Thymus (tissue), 11 donors: ENCODE results near the gene NEIL3. TPM values are rescaled to one million over a fixed set of nuclear protein-coding genes. Genes with fewer than 3 reads are reported as not detected.

Source experiments
- DNase-seq, 9 donors: peaks; one replicate each; pipeline ENCODE4 v3.0.0-alpha.2; 2013; ENCODE audit warnings: low spot score in 9 of 9, low read depth in 6 of 9, missing footprints in 1 of 9
- H3K27ac ChIP-seq, 2 donors: one replicate each; pipeline ENCODE4 v1.5.1; 2013; ENCODE audit warnings: control low read depth in 1 of 2, low read depth in 1 of 2, low read length in 1 of 2, mild to moderate bottlenecking in 1 of 2, moderate library complexity in 1 of 2
- H3K27me3 ChIP-seq, 2 donors: one replicate each; pipeline ENCODE4 v1.5.1; 2013; ENCODE audit warnings: low read length in 1 of 2; ENCODE audit not compliant: control insufficient read depth in 2 of 2, insufficient read depth in 1 of 2
- H3K36me3 ChIP-seq, 2 donors: one replicate each; pipeline ENCODE4 v1.5.1; 2013; ENCODE audit warnings: low read length in 1 of 2, mild to moderate bottlenecking in 1 of 2, moderate library complexity in 1 of 2; ENCODE audit not compliant: control insufficient read depth in 2 of 2, insufficient read depth in 2 of 2
- H3K4me1 ChIP-seq, 2 donors: one replicate each; pipeline ENCODE4 v1.5.1; 2013; ENCODE audit warnings: low read length in 2 of 2; ENCODE audit not compliant: control insufficient read depth in 2 of 2, insufficient read depth in 2 of 2
- H3K4me3 ChIP-seq, 2 donors: one replicate each; pipeline ENCODE4 v1.5.1; 2013; ENCODE audit warnings: low read length in 2 of 2, control low read depth in 1 of 2, mild to moderate bottlenecking in 1 of 2
- H3K9me3 ChIP-seq, 2 donors: one replicate each; pipeline ENCODE4 v1.5.1; 2013; ENCODE audit warnings: low read length in 1 of 2, mild to moderate bottlenecking in 1 of 2; ENCODE audit not compliant: control insufficient read depth in 2 of 2, insufficient read depth in 1 of 2
- WGBS: extraction: QIAGEN DNeasy Blood & Tissue Kit; methylation state at CpG from one replicate; pipeline ENCODE4 v1.1.7; 2013; 5-methylcytosine and 5-hydroxymethylcytosine counted together
- polyA plus RNA-seq: library from polyadenylated mRNA; stranded (reverse); fragments of 200-250 nt; gene quantifications from one replicate; pipeline ENCODE4 v1.2.3, GENCODE V29; 2013
- total RNA-seq: library from RNA; stranded (reverse); fragments of 120-200 nt; gene quantifications from one replicate; pipeline ENCODE4 v1.2.4, GENCODE V29; 2013
- donor health status: healthy.

Gene NEIL3
- total and polyA plus RNA-seq, 2 donors: 3.6 to 44.9 TPM

DNA sequence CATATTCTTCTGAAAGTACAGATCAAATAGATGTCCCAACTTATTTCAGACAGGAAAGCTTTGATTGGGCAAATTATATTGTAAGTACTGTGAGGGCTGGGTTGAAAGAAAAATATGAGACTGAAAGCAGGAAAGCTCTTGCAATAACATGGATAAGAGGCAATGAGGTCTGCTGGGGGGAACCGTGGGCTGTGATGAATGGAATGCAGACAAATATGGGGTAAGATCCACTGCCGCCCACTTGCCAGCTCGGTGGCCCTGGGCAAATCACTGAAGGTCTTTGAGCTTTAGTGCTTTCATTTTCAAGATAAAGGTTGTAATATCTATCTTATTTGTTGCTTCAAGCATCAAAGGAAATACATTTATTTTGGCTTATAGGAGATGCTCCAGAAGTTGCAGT is 81.6 kb downstream of the NEIL3 start:
- 90% methylated on average over 3 of the region's 3 CpGs for WGBS
- Histone ChIP-seq H3K27me3 (no peaks in the 10 kb centered on the region), H3K4me1 (peaks cover 5 to 10% of the 10 kb centered on the region in 2 donors), H3K27ac (no peak overlapping the region), H3K36me3 (no peaks in the 10 kb centered on the region), H3K9me3 (no peaks in the 10 kb centered on the region), H3K4me3 (no peak overlapping the region)
- DNase-seq: no peak

DNA sequence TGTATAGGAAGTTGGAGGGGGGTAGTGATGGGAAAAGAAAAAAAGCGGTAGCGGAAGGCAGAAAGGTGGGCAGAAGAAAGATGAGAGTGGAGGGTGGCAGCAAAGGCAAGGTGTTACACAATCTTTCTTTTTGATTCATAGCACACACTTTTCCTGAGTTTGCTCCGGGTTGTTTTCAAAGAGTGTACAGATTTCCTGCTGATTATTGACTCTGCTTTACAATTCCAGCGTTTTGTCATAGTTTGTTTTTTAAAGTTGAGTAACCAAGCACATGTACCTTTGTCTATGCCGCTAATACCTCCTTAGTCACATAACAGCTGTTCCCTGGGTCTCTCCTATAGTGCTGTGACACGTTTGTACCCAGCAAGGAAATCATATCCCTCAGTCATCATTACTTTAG is 82.3 kb downstream of the NEIL3 start:
- WGBS: 90% methylated on average over 6 of the region's 6 CpGs
- no peak overlapping the region for H3K27ac ChIP-seq
- no peak overlapping the region for H3K4me3 ChIP-seq
- DNase-seq: no peak
- H3K36me3 ChIP-seq: no peaks in the 10 kb centered on the region
- no peaks in the 10 kb centered on the region for H3K27me3 ChIP-seq
- H3K9me3 ChIP-seq: no peaks in the 10 kb centered on the region
- peaks cover 5 to 10% of the 10 kb centered on the region in 2 donors for H3K4me1 ChIP-seq

DNA sequence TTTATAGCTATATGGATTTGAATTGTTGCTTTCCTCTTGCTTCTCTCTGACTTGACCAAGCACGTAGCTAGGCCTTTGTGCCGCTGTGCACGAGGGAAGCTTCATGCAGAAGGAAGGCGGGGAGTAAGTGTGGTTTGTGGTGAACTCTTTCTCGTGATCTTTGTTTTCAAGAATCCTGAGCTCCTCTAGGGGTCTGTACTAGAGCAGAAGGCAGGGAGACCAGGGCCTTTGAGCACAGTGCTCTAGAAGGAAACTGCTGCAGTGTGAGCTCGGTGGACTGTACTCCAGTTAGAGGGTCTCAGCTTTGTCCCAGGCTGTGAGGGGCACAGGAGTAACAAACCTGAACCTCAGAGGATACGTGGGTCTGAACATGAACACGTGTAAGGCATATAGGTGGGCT is 83.6 kb downstream of the NEIL3 start:
- Histone ChIP-seq H3K4me1 (peaks cover 5 to 10% of the 10 kb centered on the region in 2 donors), H3K36me3 (no peaks in the 10 kb centered on the region), H3K9me3 (no peaks in the 10 kb centered on the region), H3K4me3 (no peak overlapping the region), H3K27me3 (no peaks in the 10 kb centered on the region), H3K27ac (peak overlapping the region in 1 of 2 donors; percentile 15)
- DNase-seq: peak; percentile 25 to 82 (median 45)
- 12% methylated on average over 8 of the region's 8 CpGs for WGBS

DNA sequence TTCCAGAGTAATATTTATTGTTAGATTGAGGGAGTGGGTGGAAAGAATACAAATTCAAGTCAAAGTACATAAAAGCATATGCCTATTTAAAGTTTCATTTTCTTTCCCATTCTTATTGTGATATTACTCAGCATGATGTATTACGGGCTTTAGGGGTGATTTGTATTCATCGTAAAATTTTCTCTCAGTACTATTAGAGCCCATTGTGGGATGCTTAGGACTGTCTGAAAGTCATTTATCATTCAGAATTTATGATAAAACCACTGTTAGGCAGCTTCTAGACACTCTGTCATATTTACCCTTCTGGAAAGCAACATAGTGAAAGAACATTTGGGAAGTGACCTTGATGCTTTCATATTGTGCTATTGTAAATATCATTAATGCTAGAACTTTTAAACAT is 86.7 kb downstream of the NEIL3 start:
- no peaks in the 10 kb centered on the region for H3K27me3 ChIP-seq
- H3K4me1 ChIP-seq: peaks cover 5 to 10% of the 10 kb centered on the region in 2 donors
- no peak overlapping the region for H3K4me3 ChIP-seq
- H3K36me3 ChIP-seq: no peaks in the 10 kb centered on the region
- no peak for DNase-seq
- WGBS: 92% methylated on average over 2 of the region's 2 CpGs
- H3K9me3 ChIP-seq: no peaks in the 10 kb centered on the region
- no peak overlapping the region for H3K27ac ChIP-seq

DNA sequence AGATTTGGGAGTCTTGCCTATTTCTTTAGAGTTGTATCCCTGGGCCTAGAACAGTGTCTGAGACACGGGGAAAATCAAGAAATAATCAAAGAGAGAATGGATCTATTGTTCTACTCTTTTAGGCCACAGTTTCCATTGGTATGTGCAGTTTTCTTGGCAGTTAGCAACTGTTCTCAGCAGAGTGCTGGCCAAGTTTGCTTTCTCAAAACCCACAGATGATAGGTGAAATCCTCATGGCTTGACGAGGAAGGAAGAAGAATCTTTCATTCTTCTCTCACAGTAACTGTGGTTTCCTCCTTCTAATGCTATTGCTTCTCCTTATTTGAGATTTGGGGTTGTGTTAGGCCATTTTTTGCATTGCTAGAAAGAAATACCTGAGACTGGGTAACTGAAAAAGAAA is 90.4 kb downstream of the NEIL3 start:
- Histone ChIP-seq H3K4me1 (no peaks in the 10 kb centered on the region), H3K27me3 (no peaks in the 10 kb centered on the region), H3K36me3 (no peaks in the 10 kb centered on the region), H3K27ac (no peak overlapping the region), H3K9me3 (no peaks in the 10 kb centered on the region), H3K4me3 (no peak overlapping the region)
- WGBS: 64% methylated on average over 2 of the region's 2 CpGs
- no peak for DNase-seq

DNA sequence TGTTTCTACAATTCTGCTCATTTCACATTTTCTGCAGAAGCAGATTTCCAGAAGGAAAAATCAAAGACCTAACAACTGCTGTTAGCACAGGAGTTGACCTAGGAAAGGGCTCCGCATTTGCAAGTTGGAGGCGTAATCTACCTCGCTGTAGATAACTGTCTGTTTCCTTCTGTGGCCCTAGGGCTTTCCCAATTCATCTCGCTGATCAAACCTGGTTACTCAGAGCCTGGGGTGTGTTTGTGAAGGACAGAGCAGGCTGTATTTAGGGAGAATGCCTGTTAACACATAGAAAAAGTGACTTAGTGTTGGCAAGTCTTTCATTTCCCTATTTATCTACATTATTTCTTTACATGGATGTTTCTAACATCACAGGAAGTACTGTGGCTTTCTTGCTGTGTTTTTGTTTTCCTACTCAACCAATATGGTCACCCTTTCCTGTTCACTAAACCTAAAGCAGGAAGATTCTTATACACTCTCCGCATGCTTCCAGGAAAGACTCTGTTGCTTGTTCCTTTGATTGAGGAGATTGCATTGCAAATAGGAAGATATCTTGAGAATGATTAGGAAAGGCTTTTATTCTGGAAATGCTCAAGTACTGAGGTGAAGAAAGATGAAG is 92.1 kb downstream of the NEIL3 start:
- peak in 1 of 9 donors; percentile 31 for DNase-seq
- Histone ChIP-seq H3K9me3 (no peaks in the 10 kb centered on the region), H3K27me3 (no peaks in the 10 kb centered on the region), H3K36me3 (no peaks in the 10 kb centered on the region), H3K27ac (peak overlapping the region in 1 of 2 donors; percentile 5), H3K4me1 (no peaks in the 10 kb centered on the region), H3K4me3 (no peak overlapping the region)
- 82% methylated on average over 5 of the region's 5 CpGs for whole genome bisulfite sequencing

DNA sequence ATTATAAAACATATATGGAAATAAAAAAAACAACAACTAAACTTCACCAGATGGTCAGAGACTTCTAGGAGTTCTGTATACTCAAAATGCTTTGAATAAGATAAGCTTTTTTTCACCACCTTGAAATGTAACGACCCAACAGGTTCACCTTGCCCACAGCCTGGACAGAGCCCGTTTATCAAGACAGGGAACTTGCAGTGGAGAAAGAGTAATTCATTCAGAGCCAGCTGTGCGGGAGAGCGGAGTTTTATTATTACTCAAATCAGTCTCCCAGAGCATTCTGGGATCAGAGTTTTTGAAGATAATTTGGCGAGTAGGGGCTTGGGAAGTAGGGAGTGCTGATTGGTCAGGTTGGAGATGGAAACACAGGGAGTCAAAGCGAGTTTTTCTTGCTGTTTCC is 94.1 kb downstream of the NEIL3 start:
- Histone ChIP-seq H3K9me3 (peaks cover 0 to 5% of the 10 kb centered on the region in 2 donors), H3K4me1 (no peaks in the 10 kb centered on the region), H3K27ac (no peak overlapping the region), H3K36me3 (no peaks in the 10 kb centered on the region), H3K4me3 (no peak overlapping the region), H3K27me3 (no peaks in the 10 kb centered on the region)
- no peak for DNase-seq
- WGBS: 94% methylated on average over 6 of the region's 6 CpGs

DNA sequence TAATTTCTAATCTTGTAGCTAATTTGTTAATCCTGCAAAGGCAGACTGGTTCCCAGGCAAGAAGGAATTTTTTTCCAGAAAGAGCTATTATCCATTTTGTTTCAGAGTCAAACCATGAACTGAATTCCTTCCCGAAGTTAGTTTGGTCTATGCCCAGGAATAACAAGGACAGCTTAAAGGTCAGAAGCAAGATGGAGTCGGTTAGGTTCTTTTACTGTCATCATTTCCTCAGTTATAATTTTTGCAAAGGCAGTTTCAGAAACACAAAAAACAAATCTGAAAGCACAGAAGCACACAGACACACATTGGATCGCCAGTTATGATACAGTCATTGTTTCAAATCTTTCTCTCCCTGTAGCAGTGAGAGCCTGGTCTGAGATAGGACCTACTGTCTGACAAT is 94.7 kb downstream of the NEIL3 start:
- no peaks in the 10 kb centered on the region for H3K27me3 ChIP-seq
- no peak for DNase-seq
- no peak overlapping the region for H3K4me3 ChIP-seq
- no peaks in the 10 kb centered on the region for H3K36me3 ChIP-seq
- no peak overlapping the region for H3K27ac ChIP-seq
- peaks cover 0 to 5% of the 10 kb centered on the region in 2 donors for H3K9me3 ChIP-seq
- H3K4me1 ChIP-seq: no peaks in the 10 kb centered on the region
- 95% methylated on average over 3 of the region's 3 CpGs for WGBS

DNA sequence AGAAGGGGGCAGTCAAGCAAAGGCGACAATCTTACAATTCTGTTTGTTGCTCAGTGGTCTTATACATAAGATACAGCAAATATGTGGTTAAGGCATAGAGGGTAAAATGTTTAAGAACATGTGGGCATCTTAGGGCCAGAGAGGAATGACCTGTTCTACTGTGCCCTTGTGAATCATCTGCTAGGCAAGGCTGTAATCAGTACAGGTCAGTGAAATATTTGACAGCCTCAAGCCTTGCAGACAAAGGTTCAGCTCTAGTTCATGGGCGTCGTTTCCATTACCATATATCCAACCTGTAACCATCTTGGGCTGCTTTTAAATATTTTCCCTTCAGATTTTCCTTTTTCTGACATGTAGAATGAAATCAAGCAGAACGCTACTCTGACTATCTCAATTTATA is 95.3 kb downstream of the NEIL3 start:
- 94% methylated on average over 4 of the region's 4 CpGs for WGBS
- no peak overlapping the region for H3K27ac ChIP-seq
- H3K9me3 ChIP-seq: peaks cover 0 to 5% of the 10 kb centered on the region in 2 donors
- no peak overlapping the region for H3K4me3 ChIP-seq
- DNase-seq: no peak
- no peaks in the 10 kb centered on the region for H3K36me3 ChIP-seq
- H3K27me3 ChIP-seq: no peaks in the 10 kb centered on the region
- H3K4me1 ChIP-seq: no peaks in the 10 kb centered on the region
